Liver (tissue), 9 donors: ENCODE results near the gene TEX2. TPM values are rescaled to one million over a fixed set of nuclear protein-coding genes. Genes with fewer than 3 reads are reported as not detected.

ENCODE experiments used
- DNase-seq: peaks from one replicate; pipeline ENCODE4 v3.0.0-alpha.2; 2017; ENCODE audit warnings: low spot score
- H3K27ac ChIP-seq, 2 donors: one replicate each; pipeline ENCODE4 v1.7.0; 2013; ENCODE audit warnings: inconsistent platforms in 2 of 2, low read length in 2 of 2, control low read depth in 1 of 2, low read depth in 1 of 2, mild to moderate bottlenecking in 1 of 2
- H3K27me3 ChIP-seq, 4 donors: one replicate each; pipeline versions ENCODE4 v1.6.1 to v1.7.0; 2013; ENCODE audit warnings: low read length in 3 of 4, inconsistent platforms in 1 of 4, mild to moderate bottlenecking in 1 of 4, moderate library complexity in 1 of 4; ENCODE audit not compliant: control insufficient read depth in 4 of 4, insufficient read depth in 4 of 4
- H3K36me3 ChIP-seq, 4 donors: one replicate each; pipeline versions ENCODE4 v1.6.1 to v1.7.0; 2013; ENCODE audit warnings: low read length in 3 of 4, mild to moderate bottlenecking in 3 of 4, low read depth in 1 of 4, moderate library complexity in 1 of 4; ENCODE audit not compliant: control insufficient read depth in 4 of 4, insufficient read depth in 3 of 4
- H3K4me1 ChIP-seq, 4 donors: one replicate each; pipeline versions ENCODE4 v1.6.1 to v1.7.0; 2013; ENCODE audit warnings: low read length in 3 of 4, mild to moderate bottlenecking in 3 of 4, moderate library complexity in 1 of 4; ENCODE audit not compliant: control insufficient read depth in 4 of 4, insufficient read depth in 4 of 4
- H3K4me3 ChIP-seq, 3 donors: one replicate each; pipeline versions ENCODE4 v1.6.1 to v1.7.0; 2013; ENCODE audit warnings: low read length in 3 of 3, control low read depth in 1 of 3, low read depth in 1 of 3, mild to moderate bottlenecking in 1 of 3
- H3K9ac ChIP-seq, 2 donors: one replicate each; pipeline ENCODE4 v1.7.0; 2013; ENCODE audit warnings: low read length in 2 of 2, mild to moderate bottlenecking in 2 of 2, moderate library complexity in 2 of 2, control low read depth in 1 of 2, low read depth in 1 of 2
- H3K9me3 ChIP-seq, 4 donors: one replicate each; pipeline versions ENCODE4 v1.6.1 to v1.7.0; 2013; ENCODE audit warnings: low read length in 3 of 4; ENCODE audit not compliant: control insufficient read depth in 4 of 4
- EGR1 ChIP-seq, 2 donors: IDR thresholded peaks; 2 replicates each; pipeline ENCODE4 v1.6.1; 2016 to 2018; ENCODE audit warnings: antibody characterized with exemption in 2 of 2, low read depth in 2 of 2
- FOXA1 ChIP-seq: IDR thresholded peaks from 2 replicates; pipeline ENCODE4 v1.6.1; 2016; ENCODE audit warnings: antibody characterized with exemption
- FOXA2 ChIP-seq: IDR thresholded peaks from 2 replicates; pipeline ENCODE4 v1.6.1; 2016; ENCODE audit warnings: antibody characterized with exemption
- GABPA ChIP-seq, 2 donors: IDR thresholded peaks in 1 of 2; conservative IDR thresholded peaks in 1 of 2; 2 replicates each; pipeline ENCODE4 v1.6.1; 2016; ENCODE audit warnings: antibody characterized with exemption in 2 of 2, mild to moderate bottlenecking in 1 of 2, moderate library complexity in 1 of 2
- HNF4A ChIP-seq, 2 donors: conservative IDR thresholded peaks; 2 replicates each; pipeline ENCODE4 v1.6.1; 2016; ENCODE audit warnings: antibody characterized with exemption in 2 of 2, mild to moderate bottlenecking in 2 of 2
- HNF4G ChIP-seq: IDR thresholded peaks from 2 replicates; pipeline ENCODE4 v1.6.1; 2016; ENCODE audit warnings: antibody characterized with exemption
- NR2F2 ChIP-seq: IDR thresholded peaks from 2 replicates; pipeline ENCODE4 v1.6.1; 2016; ENCODE audit warnings: antibody characterized with exemption
- RAD21 ChIP-seq, 2 donors: IDR thresholded peaks; 2 replicates each; pipeline ENCODE4 v1.6.1; 2016; ENCODE audit warnings: antibody characterized with exemption in 2 of 2, mild to moderate bottlenecking in 2 of 2
- RXRA ChIP-seq, 2 donors: IDR thresholded peaks; 2 replicates each; pipeline ENCODE4 v1.6.1; 2017 to 2018; ENCODE audit warnings: antibody characterized with exemption in 2 of 2, mild to moderate bottlenecking in 1 of 2
- SP1 ChIP-seq: IDR thresholded peaks from 2 replicates; pipeline ENCODE4 v1.6.1; 2018; ENCODE audit warnings: antibody characterized with exemption, mild to moderate bottlenecking
- TAF1 ChIP-seq: conservative IDR thresholded peaks from 2 replicates; pipeline ENCODE4 v1.6.1; 2016; ENCODE audit warnings: antibody characterized with exemption, mild to moderate bottlenecking
- YY1 ChIP-seq: IDR thresholded peaks from 2 replicates; pipeline ENCODE4 v1.6.1; 2016; ENCODE audit warnings: antibody characterized with exemption, mild to moderate bottlenecking
- WGBS: extraction: QIAGEN DNeasy Blood & Tissue Kit; methylation state at CpG from one replicate; pipeline ENCODE4 v1.1.7; 2013; 5-methylcytosine and 5-hydroxymethylcytosine counted together
- polyA plus RNA-seq, 2 donors: library from polyadenylated mRNA; stranded (reverse) in 1 of 2; unstranded in 1 of 2; fragments of 200-250 nt in 1 of 2; fragments of >200 nt in 1 of 2; fragmentation: Nextera tagmentation in 1 of 2; extraction: Ambion mirVana in 1 of 2; gene quantifications; one replicate each; pipeline versions ENCODE4 v1.2.1 to v1.2.3, GENCODE V29; 2013 to 2015
- total RNA-seq, 2 donors: library from RNA; depleted of rRNA; stranded (reverse); fragments of >200 nt; gene quantifications; one replicate each; pipeline ENCODE4 v1.2.3, GENCODE V29; 2014
- TF ChIP-seq, protein P1 (sequence below): IDR thresholded peaks from 2 replicates; pipeline ENCODE4 v1.6.1; 2016; ENCODE audit warnings: antibody characterized with exemption, mild to moderate bottlenecking
- TF ChIP-seq, protein P2 (sequence below): IDR thresholded peaks from 2 replicates; pipeline ENCODE4 v1.6.1; 2016; ENCODE audit warnings: antibody characterized with exemption
- TF ChIP-seq, protein P3 (sequence below): fragments of 150-350 bp; IDR thresholded peaks from 2 replicates; pipeline ENCODE4 v1.5.1; 2017; ENCODE audit warnings: improper control_type of control experiment, low read depth, low read length; ENCODE audit not compliant: missing input control
- TF ChIP-seq, protein P4 (sequence below): IDR thresholded peaks from 2 replicates; pipeline ENCODE4 v1.6.1; 2016; ENCODE audit warnings: antibody characterized with exemption
- TF ChIP-seq, protein P5 (sequence below): IDR thresholded peaks from 2 replicates; pipeline ENCODE4 v1.6.1; 2016; ENCODE audit warnings: antibody characterized with exemption
- donor health status: healthy.
- donor health status: healthy.
- donor health status: healthy.
- donor health status: healthy.
- donor health status: healthy.

The TEX2 gene
- total and polyA plus RNA-seq, 4 donors: 15.9 to 39.8 (median 28.2) TPM

DNA sequence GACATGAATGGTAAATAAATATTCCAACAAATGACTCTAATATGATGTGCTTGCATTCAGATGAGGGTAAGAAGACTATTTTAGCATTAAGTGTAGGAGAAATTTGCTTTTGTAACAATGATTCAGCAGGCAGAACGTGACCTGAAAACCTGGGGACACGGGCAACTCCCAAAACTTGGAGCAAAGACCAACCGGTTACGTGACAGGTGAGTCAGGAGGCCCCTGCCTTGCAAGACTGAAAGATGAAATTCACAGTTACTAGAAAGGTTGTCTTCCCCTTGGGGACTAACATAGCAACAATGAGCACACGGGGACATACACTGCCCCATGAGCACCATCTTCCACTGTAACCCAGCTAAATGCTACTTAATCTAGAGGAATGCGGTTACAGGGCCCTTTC lies 99.6 kb downstream of the TEX2 start:
- 95% methylated on average over 6 of the region's 6 CpGs for WGBS
- no peak for DNase-seq

DNA sequence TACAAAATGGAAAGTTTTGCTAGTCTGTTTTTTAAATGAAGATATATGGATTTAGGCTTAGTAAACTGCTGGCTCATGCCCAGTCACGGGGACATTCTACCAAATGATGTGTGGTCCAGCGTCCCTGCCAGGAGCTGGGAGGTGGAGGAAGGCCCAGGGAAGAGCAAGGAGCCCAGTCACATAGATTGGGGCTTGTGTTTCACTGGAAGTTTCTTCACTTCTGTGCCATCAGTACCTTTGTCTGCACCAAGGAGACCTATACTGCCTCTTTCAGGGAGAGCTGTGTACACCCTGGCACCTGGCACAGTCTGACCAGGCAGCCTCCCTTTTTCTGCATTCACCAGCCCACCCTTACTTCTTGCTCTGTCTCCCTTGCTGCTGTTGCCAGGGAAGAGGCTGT lies 100.5 kb downstream of the TEX2 start:
- TF ChIP-seq, protein P1, sequence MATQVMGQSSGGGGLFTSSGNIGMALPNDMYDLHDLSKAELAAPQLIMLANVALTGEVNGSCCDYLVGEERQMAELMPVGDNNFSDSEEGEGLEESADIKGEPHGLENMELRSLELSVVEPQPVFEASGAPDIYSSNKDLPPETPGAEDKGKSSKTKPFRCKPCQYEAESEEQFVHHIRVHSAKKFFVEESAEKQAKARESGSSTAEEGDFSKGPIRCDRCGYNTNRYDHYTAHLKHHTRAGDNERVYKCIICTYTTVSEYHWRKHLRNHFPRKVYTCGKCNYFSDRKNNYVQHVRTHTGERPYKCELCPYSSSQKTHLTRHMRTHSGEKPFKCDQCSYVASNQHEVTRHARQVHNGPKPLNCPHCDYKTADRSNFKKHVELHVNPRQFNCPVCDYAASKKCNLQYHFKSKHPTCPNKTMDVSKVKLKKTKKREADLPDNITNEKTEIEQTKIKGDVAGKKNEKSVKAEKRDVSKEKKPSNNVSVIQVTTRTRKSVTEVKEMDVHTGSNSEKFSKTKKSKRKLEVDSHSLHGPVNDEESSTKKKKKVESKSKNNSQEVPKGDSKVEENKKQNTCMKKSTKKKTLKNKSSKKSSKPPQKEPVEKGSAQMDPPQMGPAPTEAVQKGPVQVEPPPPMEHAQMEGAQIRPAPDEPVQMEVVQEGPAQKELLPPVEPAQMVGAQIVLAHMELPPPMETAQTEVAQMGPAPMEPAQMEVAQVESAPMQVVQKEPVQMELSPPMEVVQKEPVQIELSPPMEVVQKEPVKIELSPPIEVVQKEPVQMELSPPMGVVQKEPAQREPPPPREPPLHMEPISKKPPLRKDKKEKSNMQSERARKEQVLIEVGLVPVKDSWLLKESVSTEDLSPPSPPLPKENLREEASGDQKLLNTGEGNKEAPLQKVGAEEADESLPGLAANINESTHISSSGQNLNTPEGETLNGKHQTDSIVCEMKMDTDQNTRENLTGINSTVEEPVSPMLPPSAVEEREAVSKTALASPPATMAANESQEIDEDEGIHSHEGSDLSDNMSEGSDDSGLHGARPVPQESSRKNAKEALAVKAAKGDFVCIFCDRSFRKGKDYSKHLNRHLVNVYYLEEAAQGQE: no peak
- TF ChIP-seq GABPA (IDR thresholded peaks at IDR 0.05 in 1 of 2, conservative IDR thresholded peaks at IDR 0.05 in 1 of 2): no peak
- TF ChIP-seq, protein P2, sequence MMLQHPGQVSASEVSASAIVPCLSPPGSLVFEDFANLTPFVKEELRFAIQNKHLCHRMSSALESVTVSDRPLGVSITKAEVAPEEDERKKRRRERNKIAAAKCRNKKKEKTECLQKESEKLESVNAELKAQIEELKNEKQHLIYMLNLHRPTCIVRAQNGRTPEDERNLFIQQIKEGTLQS: no peak
- TF ChIP-seq, protein P3, sequence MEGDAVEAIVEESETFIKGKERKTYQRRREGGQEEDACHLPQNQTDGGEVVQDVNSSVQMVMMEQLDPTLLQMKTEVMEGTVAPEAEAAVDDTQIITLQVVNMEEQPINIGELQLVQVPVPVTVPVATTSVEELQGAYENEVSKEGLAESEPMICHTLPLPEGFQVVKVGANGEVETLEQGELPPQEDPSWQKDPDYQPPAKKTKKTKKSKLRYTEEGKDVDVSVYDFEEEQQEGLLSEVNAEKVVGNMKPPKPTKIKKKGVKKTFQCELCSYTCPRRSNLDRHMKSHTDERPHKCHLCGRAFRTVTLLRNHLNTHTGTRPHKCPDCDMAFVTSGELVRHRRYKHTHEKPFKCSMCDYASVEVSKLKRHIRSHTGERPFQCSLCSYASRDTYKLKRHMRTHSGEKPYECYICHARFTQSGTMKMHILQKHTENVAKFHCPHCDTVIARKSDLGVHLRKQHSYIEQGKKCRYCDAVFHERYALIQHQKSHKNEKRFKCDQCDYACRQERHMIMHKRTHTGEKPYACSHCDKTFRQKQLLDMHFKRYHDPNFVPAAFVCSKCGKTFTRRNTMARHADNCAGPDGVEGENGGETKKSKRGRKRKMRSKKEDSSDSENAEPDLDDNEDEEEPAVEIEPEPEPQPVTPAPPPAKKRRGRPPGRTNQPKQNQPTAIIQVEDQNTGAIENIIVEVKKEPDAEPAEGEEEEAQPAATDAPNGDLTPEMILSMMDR: no peak
- TF ChIP-seq, protein P4, sequence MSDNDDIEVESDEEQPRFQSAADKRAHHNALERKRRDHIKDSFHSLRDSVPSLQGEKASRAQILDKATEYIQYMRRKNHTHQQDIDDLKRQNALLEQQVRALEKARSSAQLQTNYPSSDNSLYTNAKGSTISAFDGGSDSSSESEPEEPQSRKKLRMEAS: no peak
- TF ChIP-seq, protein P5, sequence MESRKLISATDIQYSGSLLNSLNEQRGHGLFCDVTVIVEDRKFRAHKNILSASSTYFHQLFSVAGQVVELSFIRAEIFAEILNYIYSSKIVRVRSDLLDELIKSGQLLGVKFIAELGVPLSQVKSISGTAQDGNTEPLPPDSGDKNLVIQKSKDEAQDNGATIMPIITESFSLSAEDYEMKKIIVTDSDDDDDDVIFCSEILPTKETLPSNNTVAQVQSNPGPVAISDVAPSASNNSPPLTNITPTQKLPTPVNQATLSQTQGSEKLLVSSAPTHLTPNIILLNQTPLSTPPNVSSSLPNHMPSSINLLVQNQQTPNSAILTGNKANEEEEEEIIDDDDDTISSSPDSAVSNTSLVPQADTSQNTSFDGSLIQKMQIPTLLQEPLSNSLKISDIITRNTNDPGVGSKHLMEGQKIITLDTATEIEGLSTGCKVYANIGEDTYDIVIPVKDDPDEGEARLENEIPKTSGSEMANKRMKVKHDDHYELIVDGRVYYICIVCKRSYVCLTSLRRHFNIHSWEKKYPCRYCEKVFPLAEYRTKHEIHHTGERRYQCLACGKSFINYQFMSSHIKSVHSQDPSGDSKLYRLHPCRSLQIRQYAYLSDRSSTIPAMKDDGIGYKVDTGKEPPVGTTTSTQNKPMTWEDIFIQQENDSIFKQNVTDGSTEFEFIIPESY: no peak
- no peak for TF ChIP-seq FOXA1
- TF ChIP-seq YY1: no peak
- TF ChIP-seq FOXA2: no peak
- TF ChIP-seq NR2F2: no peak
- TF ChIP-seq SP1: no peak
- TF ChIP-seq HNF4G: no peak

More for the DNA sequence above, 99.6 kb downstream of the TEX2 start:
- H3K36me3 ChIP-seq: peaks cover 0 to 10% (median 8%) of the 10 kb centered on the region in 4 donors
- TF ChIP-seq YY1 (no peak), EGR1 (IDR thresholded peaks at IDR 0.05; ENCODE audit: low read depth in 2 of 2) (no peak), GABPA (IDR thresholded peaks at IDR 0.05 in 1 of 2, conservative IDR thresholded peaks at IDR 0.05 in 1 of 2) (no peak), HNF4G (no peak), RXRA (IDR thresholded peaks at IDR 0.05) (no peak), RAD21 (IDR thresholded peaks at IDR 0.05) (no peak), FOXA1 (no peak), SP1 (no peak), TAF1 (no peak), HNF4A (conservative IDR thresholded peaks at IDR 0.05) (no peak)
- TF ChIP-seq, protein P3: no peak
- TF ChIP-seq, protein P2: no peak
- TF ChIP-seq, protein P5: no peak
- H3K27ac ChIP-seq: no peak overlapping the region
- H3K4me1 ChIP-seq: peaks cover 0 to 4% (median under 1%) of the 10 kb centered on the region in 4 donors
- H3K9ac ChIP-seq: no peak overlapping the region
- H3K9me3 ChIP-seq: no peaks in the 10 kb centered on the region
- H3K27me3 ChIP-seq: no peaks in the 10 kb centered on the region
- no peak overlapping the region for H3K4me3 ChIP-seq

More for the DNA sequence above, 100.5 kb downstream of the TEX2 start:
- Histone ChIP-seq H3K4me3 (no peak overlapping the region), H3K9me3 (no peaks in the 10 kb centered on the region), H3K4me1 (peaks cover 0 to 9% (median 2%) of the 10 kb centered on the region in 4 donors), H3K27ac (no peak overlapping the region), H3K36me3 (peaks cover 0 to 10% (median 6%) of the 10 kb centered on the region in 4 donors), H3K27me3 (no peaks in the 10 kb centered on the region), H3K9ac (no peak overlapping the region)
- 96% methylated on average over 2 of the region's 2 CpGs for WGBS
- DNase-seq: no peak
